ENCODE results near the gene PLK1. TPM values are rescaled to one million over a fixed set of nuclear protein-coding genes. Genes with fewer than 3 reads are reported as not detected.
"Not testable (repeated sequence)": the region's sequence is repeated elsewhere in the genome, so short reads cannot be mapped to it uniquely, and the experiment has no call there.

PLK1 gene
- 22.4 and 47.7 TPM in 2 replicates for total RNA-seq

DNA sequence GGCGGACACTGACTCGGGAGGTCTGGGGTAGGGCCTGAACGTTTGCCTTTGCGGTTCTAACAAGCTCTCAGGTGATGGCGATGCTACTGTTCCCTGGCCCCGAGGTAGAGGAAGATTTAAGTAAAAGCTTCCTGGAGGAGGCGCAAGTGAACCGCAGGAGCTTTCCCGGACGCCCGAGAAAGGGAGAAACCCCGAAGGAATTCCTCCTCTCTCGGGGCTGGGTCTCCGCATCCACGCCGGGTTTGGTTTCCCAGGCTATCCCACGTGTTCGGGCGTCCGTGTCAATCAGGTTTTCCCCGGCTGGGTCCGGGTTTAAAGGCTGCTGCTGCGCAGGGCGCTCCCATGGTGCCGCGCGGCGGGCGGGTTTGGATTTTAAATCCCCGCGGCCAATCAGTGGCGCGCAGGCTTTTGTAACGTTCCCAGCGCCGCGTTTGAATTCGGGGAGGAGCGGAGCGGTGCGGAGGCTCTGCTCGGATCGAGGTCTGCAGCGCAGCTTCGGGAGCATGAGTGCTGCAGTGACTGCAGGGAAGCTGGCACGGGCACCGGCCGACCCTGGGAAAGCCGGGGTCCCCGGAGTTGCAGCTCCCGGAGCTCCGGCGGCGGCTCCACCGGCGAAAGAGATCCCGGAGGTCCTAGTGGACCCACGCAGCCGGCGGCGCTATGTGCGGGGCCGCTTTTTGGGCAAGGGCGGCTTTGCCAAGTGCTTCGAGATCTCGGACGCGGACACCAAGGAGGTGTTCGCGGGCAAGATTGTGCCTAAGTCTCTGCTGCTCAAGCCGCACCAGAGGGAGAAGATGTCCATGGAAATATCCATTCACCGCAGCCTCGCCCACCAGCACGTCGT, at the start of gene PLK1:
Gene PLK1 (plus strand): TSS at position 460 of the 844 bp plus-strand sequence. CDS start 44 bp downstream, at position 504.
- peak; percentile 26 for DNase-seq (ENCODE audit: low read depth, low spot score)

DNA sequence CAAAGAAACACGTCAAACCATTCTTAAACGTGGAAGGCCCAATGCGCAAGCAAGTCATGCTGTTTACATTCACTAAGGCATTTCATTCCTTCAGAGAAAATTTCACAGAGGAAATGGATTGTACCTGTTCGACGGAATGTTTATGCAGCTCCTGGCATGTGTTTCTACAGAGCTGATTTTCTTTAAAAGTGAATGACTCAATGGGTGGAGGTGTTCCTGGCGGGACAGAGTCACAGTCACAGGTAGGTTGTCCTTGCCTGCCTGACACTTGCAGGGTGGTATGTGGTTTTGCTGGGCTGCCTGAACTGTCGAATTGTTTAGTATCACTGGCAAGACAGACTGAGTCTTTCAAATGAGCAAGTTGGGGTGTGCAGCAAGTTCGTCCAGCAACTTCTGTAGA, 49.2 kb upstream of the PLK1 start:
- no peak for DNase-seq (ENCODE audit: low read depth, low spot score)

DNA sequence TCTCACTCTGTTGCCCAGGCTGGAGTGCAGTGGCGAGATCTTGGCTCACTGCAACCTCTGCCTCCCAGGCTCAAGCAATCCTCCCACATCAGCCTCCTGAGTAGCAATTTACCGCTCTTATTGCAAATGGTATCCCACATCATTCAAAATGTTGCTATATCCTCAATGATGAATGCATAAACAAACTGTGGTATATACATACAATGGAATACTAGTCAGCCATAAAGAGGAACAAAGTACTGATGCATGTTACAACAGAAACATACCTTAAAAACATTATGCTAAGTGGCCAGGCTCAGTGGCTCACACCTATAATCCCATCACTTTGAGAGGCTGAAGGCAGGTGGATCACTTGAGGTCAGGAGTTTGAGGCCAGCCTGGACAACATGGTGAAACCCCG, 46.8 kb upstream of the PLK1 start:
- not testable (repeated sequence) for DNase-seq (ENCODE audit: low read depth, low spot score)

DNA sequence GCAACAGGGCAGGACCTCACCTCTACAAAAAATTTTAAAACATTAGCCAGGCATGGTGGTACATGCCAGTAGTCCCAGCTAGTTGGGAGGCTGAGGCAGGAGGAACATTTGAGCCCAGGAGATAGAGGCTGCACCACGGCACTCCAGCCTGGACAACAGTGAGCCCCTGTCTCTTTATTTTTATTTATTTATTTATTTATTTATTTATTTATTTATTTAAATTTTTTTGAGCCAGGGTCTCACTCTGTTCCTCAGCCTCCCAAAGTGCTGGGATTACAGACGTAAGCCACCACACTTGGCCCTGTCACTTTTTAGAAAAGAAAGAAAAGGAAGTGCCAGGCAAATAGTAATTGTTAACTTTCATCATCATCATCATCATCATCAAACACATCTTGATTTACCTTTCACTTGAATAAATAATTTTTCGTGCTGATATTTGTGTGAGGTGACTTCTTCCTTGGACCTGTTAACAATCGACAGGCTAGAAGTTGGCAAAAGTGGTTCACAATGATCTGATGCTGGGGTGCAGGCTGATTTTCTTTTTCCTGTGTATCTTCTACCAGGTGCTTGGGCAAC, 44.1 kb upstream of the PLK1 start:
- DNase-seq (ENCODE audit: low read depth, low spot score) = no peak

DNA sequence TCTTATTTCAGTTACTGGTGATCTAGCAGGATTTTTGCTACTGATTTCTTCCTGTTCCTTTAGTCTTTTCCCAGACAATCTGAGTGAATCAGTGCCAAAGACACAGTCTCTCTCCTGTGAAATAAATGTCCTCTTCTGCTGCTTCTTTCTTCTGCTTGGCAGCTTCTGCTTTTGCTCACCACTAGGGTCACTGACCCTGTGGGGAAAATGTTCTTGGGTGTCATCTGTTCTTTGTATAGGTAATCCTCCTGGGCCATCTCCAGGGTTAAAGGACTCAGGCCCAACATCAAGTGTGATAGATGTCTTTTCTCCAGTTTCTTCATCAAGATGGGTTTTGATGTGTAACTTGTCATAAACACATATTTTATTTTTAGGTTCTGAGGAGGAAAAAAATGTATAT, 42.7 kb upstream of the PLK1 start:
- no peak for DNase-seq (ENCODE audit: low read depth, low spot score)

DNA sequence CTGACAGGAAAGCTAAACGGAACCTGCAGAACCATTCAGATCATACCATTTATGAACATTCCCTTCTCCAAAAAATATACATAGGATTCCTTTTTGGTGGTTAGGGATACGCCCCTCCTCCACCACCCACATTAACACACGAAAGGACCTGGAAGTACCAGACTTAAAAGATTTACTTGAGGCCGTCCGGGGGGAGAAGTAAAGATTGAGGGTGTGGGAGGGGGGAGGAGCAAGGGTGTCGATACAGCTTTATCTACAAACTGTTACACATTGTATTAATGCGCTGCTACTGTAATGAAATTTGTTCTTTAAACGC, 38.1 kb upstream of the PLK1 start:
- DNase-seq (ENCODE audit: low read depth, low spot score) = no peak

DNA sequence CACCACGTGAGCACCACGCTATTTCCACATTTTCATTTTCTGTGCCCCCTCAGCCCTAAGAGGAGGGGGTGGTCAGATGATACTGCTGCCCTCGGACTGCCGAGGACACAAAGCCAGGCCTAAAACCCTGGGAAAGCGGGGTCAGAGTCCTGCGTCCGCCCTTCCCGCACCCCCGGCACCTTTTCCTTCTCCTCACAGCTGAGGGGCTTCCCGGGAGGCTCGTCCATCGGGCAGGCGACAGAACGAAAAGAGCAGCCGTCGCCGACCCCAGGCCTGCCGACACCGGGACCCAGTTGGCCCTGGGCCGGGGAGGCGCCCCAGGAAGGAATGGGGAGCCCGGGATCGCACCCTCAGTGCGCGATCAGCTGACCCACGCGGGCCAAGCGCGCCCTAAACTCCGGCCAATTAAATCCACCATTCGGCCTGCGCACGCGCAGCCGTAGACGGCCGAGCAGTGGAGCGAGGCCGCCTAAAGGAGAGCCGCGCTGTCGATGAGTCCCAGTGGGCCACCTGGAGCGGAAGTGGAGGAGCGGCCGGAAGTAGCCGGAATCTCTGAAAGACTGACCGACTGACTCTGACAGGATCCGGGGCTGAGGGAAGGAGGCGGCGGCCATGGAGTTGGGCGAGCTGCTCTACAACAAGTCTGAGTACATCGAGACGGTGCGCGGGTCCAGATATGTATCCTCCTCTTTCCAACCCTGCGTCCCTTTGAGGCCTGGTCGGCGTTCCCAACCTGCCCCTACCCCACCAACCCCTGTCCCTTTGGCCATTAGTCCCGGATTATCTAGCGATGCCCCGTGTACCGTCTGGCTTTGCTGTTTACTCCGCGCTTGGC, 37.5 kb upstream of the PLK1 start, which contains the start of the genes DCTN5 and PALB2:
Gene DCTN5 (plus strand): TSS at position 536 of the 835 bp plus-strand sequence. CDS start 77 bp downstream, at position 613.
Gene PALB2 (minus strand): TSS at position 380 of the 835 bp plus-strand sequence. CDS start 153 bp downstream, at position 227.
- DNase-seq (ENCODE audit: low read depth, low spot score) = peak; percentile 82

DNA sequence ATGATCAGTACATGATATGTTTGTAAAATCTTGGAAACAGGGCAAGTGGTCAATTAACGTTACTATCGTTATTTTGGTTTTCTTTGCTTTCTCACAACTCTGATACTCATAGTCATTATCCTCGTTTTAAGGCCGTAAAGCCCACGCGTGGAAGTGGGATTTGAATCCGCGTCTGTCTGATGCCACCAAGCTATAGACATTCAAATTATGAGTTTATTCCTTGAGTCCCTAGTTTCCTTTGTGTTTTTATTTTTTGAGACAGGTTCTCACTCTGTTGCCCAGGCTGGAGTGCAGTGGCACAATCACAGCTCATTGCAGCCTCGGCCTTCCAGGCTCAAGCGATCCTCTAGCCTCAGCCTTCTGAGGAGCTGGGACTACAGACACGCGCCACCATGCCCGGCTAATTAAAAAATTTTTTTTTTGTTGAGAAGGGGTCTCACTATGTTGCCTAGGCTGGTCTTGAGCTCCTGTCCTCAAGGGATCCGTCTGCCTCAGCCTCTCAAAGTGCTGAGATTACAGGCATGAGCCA, 36.4 kb upstream of the PLK1 start:
- no peak for DNase-seq (ENCODE audit: low read depth, low spot score)

DNA sequence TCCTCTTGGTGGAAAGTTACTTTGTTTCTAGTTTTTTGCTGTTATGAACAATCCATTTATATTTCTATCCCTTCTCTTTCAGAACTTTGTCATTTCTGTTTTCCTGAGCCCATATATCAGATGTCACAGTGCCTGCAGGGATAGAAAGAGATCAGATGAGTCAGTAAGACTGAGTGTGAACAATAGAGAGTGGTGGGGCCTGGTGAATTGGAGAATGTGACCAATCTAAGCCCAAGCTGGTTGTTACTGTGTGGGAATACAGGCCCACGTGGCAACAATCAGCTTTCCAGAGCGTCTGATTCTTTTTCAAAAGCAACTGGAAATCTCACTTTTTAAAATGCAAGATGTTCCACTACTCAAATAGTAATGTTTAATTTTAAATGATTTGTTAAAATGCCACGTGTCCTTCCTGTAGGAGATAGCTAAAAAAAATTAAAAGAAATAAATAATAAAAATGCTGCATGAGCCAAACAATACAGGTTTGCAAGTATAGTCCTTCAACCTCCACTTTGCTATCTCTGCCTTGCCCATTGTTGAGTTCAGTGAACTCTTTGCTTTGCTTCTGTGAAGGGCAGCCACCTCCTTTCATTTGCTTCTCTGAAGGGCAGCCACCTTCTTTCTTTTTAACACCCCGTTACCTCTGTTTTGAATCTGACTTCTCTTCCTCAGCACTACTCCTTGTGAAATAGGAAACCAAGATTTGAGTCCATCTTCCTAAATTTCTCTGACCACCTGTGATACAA, 27.8 kb upstream of the PLK1 start:
- DNase-seq (ENCODE audit: low read depth, low spot score) = no peak

DNA sequence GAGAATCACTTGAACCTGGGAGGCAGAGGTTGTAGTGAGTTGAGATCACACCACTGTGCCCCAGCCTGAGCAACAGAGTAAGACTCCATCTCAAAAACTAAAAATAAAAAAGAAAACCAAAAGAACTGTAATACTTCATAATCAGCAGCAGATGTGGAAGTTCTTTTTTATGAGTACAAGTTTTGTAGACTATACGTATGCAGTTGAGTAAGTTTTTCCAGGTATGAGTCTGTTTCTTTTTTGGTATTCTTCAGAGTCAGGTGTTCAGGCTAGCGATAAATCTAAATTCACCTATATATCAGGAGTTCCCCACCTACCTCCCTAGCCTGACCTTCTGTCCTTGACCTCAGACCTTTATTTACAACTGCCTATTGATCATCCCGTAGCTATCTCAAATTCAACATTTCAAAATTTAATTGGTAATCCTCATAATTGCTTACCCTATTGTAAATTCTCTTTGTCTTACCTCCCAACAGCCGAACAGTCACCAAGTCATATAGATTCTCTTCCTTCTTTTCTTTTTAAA, 26.7 kb upstream of the PLK1 start:
- DNase-seq (ENCODE audit: low read depth, low spot score) = no peak

DNA sequence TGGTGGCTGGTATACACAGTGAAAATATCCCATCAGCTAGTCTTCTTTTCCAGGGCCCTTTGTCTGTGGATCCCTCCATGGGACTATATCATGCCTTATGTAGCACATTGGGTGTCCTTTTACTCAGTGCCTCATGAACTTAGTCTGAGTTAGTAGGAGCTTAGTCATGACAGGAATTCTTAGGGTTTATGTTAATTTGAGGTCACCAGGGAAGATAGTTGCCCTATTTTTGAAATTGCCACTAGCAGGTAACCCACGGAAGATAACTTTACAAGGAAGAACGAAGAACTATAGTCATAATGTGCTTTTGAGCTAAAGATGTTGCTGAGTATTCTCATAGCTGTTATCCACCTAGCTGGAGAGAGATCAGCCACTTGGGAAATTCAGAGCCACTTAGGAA, 14.8 kb upstream of the PLK1 start:
- DNase-seq (ENCODE audit: low read depth, low spot score) = no peak

DNA sequence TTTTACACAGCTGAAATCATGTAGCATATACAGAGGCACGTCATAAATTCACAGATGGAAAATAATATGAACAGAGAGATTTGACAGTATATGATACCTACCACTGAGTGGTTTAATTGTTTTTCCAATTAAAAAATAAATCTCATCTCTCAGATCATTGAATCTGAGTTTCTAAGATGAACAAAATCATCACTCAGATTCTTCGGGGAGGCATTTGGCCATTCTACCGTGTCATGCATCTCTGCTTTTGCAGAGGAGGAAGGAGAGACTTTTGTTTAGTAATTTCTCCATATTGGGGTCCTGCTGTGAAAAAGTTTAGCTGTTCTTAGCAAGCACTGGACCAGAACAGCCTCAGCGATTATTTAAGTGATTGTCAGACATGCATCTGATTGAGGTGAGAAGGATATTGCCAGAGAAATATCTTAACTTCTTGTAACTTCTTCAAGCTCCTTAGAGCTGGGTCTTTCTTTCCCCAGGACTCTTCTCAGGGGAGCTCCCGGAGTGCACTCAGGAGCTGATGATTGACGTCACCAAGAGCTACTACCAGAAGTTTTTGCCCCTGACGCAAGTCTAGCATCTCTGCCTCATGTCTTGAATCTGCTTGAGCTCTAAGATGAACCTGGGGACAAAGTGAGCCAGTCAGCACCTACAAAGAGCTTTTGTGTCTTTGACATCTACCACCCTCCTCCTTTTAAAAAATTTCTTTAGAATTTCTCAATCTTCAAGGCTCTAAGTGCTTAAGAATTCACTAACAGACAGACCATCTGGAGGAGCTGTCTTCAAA, 11.9 kb upstream of the PLK1 start:
- DNase-seq (ENCODE audit: low read depth, low spot score) = no peak

DNA sequence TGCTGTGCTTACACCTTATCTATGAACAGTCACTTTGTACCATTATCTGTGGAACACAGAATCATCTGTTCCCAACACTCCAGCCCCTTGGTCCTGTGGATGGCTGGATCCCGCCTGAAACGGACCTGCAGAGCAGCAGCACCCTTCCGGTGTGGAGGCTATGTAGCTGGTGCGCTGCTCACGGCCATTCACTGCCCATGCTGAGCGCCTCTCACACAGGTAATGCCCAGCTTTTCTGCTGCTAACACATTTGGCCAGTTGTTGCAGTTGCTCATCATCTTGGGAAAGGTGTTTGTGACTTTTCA, 11.4 kb upstream of the PLK1 start:
- DNase-seq (ENCODE audit: low read depth, low spot score) = no peak

DNA sequence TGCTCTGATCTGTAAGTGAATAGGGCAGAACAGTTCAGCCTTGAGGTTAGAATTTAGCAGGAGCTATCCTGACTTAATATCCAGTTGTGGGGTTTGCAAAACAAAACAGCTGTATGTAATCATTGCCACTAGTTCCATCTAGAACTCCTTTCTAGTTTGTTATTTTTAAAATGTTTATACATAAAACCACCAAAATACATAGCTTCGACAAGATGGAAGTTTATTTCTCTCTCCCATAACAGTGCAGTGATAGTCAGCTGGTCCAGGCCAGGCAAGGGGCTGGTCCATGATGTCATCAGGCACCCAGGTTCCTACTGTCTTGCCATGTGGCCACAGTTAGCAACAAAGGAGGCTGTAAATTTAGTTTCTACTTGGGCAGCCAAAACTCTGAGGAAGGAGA, 10.5 kb upstream of the PLK1 start:
- DNase-seq (ENCODE audit: low read depth, low spot score) = no peak

DNA sequence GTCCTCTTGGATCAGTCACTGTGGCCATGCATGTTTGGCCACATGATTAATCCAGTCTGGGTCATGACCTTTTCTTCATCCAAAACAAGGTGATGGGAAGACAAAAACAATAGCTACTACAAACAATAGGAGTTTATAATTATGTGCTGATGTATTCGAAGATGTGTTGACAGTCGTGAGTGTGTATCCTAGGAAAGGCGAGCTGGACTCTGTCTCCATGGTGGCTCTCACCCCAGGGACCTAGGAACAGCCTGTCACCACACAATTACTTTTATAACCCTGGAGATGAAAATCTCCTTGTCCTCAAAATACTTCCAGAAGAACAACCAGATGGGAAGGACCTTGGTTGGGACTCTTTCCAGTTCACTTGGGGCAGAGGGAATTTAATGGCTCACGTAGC, 9.8 kb upstream of the PLK1 start:
- no peak for DNase-seq (ENCODE audit: low read depth, low spot score)

DNA sequence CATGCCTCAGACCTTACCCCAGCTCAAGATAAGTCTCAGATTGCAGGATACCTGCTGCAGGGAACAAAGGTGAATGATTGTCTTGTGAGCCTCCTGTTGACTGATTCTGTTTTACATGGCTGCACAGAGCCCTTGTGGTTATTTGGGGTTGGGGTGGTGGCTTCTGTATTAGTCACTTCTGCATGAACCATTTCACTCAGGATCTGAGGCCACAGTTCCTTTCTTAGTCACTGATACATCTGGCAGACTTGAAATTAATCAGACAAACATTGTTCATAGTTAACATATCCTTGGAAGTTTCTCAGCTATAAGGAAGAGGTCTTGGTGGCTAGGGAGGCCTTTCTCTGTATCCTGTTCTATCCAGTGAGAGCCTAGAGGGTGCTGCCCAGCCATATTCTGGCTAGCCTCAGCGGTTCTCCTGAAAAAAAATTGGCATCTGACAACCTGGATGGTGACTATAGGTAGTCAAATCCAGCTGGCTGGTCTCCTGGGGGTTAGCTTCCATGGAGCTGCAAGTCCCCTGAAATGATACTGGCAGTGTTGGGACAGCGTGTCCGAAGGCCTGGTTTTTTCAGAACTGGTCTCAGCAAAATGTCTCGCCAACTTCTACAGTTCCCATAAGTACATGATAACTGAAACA, 8.4 kb upstream of the PLK1 start:
- peak; percentile 27 for DNase-seq (ENCODE audit: low read depth, low spot score)

DNA sequence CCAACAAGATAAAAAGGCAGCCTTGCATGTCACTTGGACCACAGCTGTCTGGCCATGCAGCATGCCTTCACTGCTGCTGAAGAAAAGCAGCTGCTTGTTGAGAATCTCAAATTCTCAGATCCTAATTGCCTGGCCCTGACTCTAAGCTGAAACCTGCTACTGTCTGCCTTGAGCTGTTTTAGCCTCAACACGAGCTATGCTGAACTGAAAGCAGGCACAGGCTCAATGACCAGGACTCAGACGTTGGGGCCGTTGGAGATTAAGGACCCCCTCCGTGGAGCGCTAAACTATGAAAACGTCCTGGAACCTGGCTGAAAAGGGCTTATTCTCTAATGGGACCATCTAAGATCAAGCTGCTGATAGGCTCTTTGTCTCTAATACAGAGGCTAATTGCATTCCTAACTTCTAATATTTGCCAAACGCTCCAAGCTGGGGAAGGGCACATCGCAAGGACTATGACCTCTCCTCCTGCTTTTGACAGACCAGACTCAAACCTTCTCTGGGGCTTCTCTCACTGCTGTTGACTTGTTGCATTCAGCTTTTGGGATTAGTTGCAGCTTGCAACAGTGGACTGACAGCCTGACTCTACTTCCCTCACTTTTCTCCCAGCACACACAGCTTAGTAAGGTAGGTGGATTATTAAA, 4.6 kb upstream of the PLK1 start:
- no peak for DNase-seq (ENCODE audit: low read depth, low spot score)

DNA sequence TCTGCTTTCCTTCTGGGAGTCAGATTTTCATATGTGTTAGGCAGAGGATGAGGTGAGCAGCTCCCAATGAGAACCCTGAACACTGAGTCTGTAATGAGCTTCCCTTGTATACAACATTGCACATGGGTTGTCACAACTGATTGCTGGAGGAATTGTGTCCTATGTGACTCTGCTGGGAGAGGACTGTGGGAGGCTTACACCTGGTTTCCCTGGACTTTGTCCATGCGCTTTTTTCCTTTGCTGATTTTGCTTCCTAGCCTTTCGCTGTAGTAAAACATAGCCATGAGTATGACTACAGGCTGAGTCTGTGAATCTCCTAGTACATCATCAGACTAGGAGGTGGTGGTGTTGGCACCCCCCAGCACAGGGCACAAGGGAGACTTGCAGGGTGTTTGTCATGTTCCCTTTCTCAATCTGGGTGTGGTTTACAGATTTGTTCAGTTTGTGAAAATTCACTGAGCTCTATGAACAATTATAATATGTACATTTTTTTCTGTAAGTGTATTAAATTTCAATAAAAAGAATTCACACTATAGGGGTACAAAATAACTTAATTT, 1.7 kb upstream of the PLK1 start:
- DNase-seq (ENCODE audit: low read depth, low spot score) = no peak

Measured in pulmonary artery endothelial cell (primary cell).